GM18867 (cell line): ENCODE results near the gene PCDHGA7.
A peak's percentile ranks its signal among the peaks of the same experiment; 100 is the strongest.
"Not testable (repeated sequence)": the region's sequence is repeated elsewhere in the genome, so short reads cannot be mapped to it uniquely, and the experiment has no call there.

Experiments used
- ATAC-seq: cut with Tn5 transposase; IDR thresholded peaks from one replicate; pipeline ENCODE4 v1.9.1; 2021; ENCODE audit warnings: mild to moderate bottlenecking, moderate library complexity; ENCODE audit not compliant: unreplicated experiment

The PCDHGA7 gene

DNA sequence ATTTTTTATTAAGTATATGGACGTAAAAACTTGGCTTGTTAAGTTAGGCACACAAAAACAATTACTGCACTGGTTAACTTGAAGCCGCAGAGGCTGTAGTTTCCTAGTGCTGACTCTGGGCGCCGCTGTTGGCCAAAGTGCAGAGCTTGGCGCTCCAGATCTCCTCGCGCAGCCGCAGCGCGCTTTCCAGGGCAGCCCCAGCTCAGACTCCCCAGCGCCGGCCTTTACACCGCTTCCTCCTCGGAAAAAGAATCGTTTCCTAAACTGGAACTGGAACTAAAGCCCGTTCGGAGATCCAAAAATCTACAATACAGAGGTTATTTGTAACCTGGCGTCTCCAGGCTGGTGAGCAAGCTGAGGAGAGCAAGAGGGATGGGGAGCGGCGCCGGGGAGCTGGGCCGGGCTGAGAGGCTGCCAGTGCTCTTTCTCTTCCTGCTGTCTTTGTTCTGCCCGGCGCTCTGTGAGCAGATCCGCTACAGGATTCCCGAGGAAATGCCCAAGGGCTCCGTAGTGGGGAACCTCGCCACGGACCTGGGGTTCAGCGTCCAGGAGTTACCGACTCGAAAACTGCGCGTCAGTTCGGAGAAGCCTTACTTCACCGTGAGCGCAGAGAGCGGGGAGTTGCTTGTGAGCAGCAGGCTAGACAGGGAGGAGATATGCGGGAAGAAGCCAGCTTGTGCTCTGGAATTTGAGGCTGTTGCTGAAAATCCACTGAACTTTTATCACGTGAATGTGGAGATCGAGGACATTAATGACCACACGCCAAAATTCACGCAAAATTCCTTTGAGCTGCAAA is 15.4 kb downstream of the PCDHGA7 start, which contains the start of gene PCDHGB5:
Gene PCDHGB5, plus strand, starts transcription at position 192 of the 796 bp plus-strand sequence. Its CDS starts 181 bp downstream, at position 373.
- not testable (repeated sequence) for ATAC-seq

- no peak for ATAC-seq
These were observed 16.1 kb downstream of the PCDHGA7 start for GRCh38 chr5:141398608-141399007.

DNA sequence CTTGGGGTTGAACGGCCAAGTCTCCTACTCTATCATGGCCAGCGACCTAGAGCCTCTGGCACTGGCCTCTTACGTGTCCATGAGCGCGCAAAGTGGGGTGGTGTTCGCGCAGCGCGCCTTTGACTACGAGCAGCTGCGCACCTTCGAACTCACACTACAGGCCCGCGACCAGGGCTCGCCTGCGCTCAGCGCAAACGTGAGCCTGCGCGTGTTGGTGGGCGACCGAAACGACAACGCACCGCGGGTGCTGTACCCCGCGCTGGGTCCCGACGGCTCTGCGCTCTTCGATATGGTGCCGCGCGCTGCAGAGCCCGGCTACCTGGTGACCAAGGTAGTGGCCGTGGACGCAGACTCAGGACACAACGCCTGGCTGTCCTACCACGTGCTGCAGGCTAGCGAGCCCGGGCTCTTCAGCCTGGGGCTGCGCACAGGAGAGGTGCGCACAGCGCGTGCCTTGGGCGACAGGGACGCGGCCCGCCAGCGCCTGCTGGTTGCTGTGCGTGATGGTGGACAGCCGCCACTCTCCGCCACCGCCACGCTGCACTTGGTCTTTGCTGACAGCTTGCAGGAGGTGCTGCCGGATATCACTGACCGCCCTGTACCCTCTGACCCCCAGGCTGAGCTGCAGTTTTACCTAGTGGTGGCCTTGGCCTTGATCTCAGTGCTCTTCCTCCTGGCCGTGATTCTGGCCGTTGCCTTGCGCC is 17.2 kb downstream of the PCDHGA7 start:
- no peak for ATAC-seq

DNA sequence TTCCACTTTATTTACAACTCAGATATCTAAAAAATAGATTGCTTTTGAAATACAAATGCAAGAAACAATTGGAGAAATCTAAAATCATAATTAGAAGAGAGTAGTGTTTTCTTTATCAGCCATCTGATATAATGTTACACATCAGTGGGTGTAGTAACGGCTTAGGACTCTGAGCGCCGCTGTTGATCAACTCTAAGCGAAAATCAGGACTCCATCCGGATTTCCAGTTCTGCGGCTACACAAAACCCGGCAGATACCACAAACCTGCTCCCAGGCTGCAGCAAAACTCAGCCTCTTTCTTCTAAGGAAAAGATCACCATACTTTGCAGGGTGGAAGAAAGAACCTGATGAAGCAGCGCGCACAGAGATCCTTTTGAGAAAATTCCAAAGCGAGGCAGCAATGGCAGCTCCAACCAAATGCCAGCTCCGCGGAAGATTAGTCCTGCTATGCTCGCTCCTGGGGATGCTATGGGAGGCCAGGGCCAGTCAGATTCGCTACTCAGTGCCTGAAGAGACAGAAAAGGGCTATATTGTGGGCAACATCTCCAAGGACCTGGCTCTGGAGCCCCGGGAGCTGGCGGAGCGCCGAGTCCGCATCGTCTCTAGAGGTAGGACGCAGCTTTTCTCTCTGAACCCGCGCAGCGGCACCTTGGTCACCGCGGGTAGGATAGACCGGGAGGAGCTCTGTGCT is 20.2 kb downstream of the PCDHGA7 start, which contains the start of gene PCDHGA9:
Gene PCDHGA9, plus strand, starts transcription at position 226 of the 691 bp plus-strand sequence. Its CDS starts 175 bp downstream, at position 401.
- ATAC-seq = no peak

GRCh38 chr5:141403387-141403786 is 20.8 kb downstream of the PCDHGA7 start:
- ATAC-seq = no peak

DNA sequence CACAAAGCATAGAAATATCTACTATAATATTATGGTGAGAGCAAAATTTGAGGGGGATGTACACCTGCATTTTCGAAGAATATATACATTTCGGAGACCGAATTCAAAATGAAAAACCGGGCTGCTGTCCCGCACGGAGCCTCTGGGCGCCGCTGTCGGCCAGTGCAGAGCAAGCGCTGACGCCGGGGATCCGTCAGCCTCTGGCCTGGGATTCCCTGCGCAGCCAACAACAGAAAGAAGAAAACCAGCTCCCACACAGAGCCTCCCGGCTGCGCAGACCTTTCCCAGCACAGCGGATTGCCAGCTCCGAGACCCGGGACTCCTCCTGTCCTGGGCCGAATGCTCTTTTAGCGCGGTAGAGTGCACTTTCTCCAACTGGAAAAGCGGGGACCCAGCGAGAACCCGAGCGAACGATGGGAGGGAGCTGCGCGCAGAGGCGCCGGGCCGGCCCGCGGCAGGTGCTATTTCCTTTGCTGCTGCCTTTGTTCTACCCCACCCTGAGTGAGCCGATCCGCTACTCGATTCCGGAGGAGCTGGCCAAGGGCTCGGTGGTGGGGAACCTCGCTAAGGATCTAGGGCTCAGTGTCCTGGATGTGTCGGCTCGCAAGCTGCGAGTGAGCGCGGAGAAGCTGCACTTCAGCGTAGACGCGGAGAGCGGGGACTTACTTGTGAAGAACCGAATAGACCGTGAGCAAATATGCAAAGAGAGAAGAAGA is 25.4 kb downstream of the PCDHGA7 start, which contains the start of gene PCDHGB6:
Gene PCDHGB6, plus strand, starts transcription at position 232 of the 716 bp plus-strand sequence. Its CDS starts 182 bp downstream, at position 414.
- not testable (repeated sequence) for ATAC-seq

DNA sequence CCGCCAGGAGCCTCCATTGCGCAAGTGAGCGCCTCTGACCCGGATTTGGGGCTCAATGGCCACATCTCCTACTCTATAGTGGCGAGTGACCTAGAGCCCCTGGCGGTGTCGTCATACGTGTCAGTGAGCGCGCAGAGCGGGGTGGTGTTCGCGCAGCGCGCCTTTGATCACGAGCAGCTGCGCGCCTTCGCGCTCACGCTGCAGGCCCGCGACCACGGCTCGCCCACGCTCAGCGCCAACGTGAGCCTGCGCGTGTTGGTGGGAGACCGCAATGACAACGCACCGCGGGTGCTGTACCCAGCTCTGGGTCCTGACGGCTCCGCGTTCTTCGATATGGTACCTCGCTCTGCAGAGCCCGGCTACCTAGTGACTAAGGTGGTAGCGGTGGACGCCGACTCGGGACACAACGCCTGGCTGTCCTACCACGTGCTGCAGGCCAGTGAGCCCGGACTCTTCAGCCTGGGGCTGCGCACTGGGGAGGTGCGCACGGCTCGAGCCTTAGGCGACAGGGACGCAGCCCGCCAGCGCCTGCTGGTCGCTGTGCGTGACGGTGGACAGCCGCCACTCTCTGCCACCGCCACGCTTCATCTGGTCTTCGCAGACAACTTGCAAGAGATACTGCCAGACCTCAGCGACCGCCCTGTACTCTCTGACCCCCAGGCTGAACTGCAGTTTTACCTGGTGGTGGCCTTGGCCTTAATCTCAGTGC is 27.2 kb downstream of the PCDHGA7 start:
- no peak for ATAC-seq

GRCh38 chr5:141411575-141411974 is 29.0 kb downstream of the PCDHGA7 start:
- ATAC-seq = no peak

DNA sequence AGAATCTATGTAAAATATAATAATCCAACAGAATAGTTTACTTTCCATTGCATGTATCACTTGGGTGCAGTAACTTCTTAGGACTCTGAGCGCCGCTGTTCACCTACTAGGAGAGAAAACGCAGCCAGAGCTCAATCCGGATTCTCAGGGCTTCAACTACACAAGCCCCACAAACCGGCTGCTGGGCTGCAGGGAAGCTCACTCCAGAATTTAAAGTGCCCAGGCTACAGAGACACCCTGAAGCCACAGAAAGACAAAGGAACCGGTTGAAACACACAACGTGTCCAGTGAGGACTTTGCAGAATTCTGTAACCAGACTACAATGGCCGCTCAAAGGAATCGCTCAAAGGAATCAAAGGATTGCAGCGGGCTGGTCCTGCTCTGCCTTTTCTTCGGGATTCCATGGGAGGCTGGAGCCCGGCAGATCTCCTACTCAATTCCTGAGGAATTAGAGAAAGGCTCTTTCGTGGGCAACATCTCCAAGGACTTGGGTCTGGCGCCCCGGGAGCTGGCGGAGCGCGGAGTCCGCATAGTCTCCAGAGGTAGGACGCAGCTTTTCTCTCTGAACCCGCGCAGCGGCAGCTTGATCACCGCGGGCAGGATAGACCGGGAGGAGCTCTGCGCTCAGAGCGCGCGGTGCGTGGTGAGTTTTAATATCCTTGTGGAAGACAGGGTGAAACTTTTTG is 30.5 kb downstream of the PCDHGA7 start, which contains the start of gene PCDHGA10:
Gene PCDHGA10, plus strand, starts transcription at position 134 of the 686 bp plus-strand sequence. Its CDS starts 189 bp downstream, at position 323.
- peak; percentile 84 for ATAC-seq

DNA sequence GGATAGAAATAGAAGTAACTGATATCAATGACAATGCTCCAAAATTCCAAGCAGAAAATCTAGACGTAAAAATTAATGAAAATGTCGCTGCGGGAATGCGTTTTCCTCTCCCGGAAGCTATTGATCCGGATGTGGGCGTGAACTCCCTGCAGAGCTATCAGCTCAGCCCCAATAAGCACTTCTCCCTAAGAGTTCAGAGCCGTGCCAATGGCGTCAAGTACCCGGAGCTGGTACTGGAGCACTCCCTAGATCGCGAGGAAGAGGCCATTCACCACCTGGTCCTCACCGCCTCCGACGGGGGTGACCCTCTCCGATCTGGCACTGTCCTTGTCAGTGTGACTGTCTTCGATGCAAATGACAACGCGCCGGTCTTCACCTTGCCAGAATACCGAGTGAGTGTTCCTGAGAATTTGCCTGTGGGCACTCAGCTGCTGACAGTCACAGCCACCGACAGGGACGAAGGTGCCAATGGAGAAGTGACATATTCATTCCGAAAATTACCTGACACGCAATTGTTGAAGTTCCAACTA is 31.1 kb downstream of the PCDHGA7 start:
- ATAC-seq = no peak

- ATAC-seq = not testable (repeated sequence)
These were observed 32.2 kb downstream of the PCDHGA7 start for GRCh38 chr5:141414548-141415274.

- not testable (repeated sequence) for ATAC-seq
These were observed 32.7 kb downstream of the PCDHGA7 start for GRCh38 chr5:141415275-141415618.

- ATAC-seq = peak; percentile 57
These were observed 35.1 kb downstream of the PCDHGA7 start, which contains the start of gene PCDHGB7 for GRCh38 chr5:141417494-141418172. TSS of gene PCDHGB7 (plus strand) at chr5:141417677. CDS start at chr5:141417860, 183 bp downstream.

- no peak for ATAC-seq
These were observed 36.7 kb downstream of the PCDHGA7 start for GRCh38 chr5:141419074-141419880.

- ATAC-seq = no peak
These were observed 38.4 kb downstream of the PCDHGA7 start, which contains the start of gene PCDHGA11 for GRCh38 chr5:141420855-141421488. TSS of gene PCDHGA11 (plus strand) at chr5:141421051. CDS start at chr5:141421228, 177 bp downstream.

DNA sequence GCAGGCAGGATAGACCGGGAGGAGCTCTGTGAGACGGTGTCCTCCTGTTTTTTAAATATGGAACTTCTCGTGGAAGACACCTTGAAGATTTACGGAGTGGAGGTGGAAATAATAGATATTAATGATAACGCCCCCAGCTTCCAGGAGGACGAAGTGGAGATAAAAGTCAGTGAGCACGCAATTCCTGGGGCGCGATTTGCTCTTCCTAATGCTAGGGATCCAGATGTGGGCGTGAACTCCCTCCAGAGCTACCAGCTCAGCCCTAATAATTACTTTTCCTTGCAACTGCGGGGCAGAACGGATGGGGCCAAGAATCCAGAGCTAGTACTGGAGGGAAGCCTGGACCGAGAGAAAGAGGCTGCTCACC is 38.9 kb downstream of the PCDHGA7 start:
- no peak for ATAC-seq
